Neural progenitor cell (in vitro differentiated cells): ENCODE results near the gene RAC2.

Experiments used
- EZH2phosphoT487 ChIP-seq: fragments of 200-600 bp; sonication (generic); IDR thresholded peaks from 2 replicates; pipeline ENCODE4 v1.6.1; 2017; ENCODE audit warnings: antibody characterized with exemption
- TF ChIP-seq, protein P1 (sequence below): fragments of 200-600 bp; sonication (generic); IDR thresholded peaks from 2 replicates; pipeline ENCODE4 v1.5.1; 2017; ENCODE audit warnings: antibody characterized with exemption, mild to moderate bottlenecking

- TF ChIP-seq, protein P1, sequence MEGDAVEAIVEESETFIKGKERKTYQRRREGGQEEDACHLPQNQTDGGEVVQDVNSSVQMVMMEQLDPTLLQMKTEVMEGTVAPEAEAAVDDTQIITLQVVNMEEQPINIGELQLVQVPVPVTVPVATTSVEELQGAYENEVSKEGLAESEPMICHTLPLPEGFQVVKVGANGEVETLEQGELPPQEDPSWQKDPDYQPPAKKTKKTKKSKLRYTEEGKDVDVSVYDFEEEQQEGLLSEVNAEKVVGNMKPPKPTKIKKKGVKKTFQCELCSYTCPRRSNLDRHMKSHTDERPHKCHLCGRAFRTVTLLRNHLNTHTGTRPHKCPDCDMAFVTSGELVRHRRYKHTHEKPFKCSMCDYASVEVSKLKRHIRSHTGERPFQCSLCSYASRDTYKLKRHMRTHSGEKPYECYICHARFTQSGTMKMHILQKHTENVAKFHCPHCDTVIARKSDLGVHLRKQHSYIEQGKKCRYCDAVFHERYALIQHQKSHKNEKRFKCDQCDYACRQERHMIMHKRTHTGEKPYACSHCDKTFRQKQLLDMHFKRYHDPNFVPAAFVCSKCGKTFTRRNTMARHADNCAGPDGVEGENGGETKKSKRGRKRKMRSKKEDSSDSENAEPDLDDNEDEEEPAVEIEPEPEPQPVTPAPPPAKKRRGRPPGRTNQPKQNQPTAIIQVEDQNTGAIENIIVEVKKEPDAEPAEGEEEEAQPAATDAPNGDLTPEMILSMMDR: no peak
- TF ChIP-seq EZH2phosphoT487: no peak
These were observed 22.4 kb downstream of the RAC2 start for GRCh38 chr22:37221424-37222333.
